WTC11 (cell line): ENCODE results near the gene FNIP2.

Experiments
- CTCF ChIP-seq: fragments of 200-600 bp; IDR thresholded peaks from 2 replicates; pipeline ENCODE4 v1.8.0; 2022; ENCODE audit warnings: antibody characterized with exemption
- JUN ChIP-seq: sonication (generic); formaldehyde crosslinking; IDR thresholded peaks from 2 replicates; pipeline ENCODE4 v1.8.0; 2023; ENCODE audit warnings: mild to moderate bottlenecking, missing genetic modification reagents
- MAX ChIP-seq: sonication (generic); formaldehyde crosslinking; IDR thresholded peaks from 2 replicates; pipeline ENCODE4 v1.8.0; 2022; ENCODE audit warnings: mild to moderate bottlenecking, missing genetic modification reagents
- USF1 ChIP-seq: sonication (generic); formaldehyde crosslinking; IDR thresholded peaks from 2 replicates; pipeline ENCODE4 v1.8.0; 2022; ENCODE audit warnings: mild to moderate bottlenecking, missing genetic modification reagents
- ZMAT4 ChIP-seq: fragments of 250-450 bp; sonication (Bioruptor Pico); IDR thresholded peaks from 2 replicates; pipeline ENCODE4 v1.9.0; 2021; ENCODE audit warnings: mild to moderate bottlenecking

GRCh38 chr4:158865520-158866177 is 96.8 kb downstream of the FNIP2 start:
- no peak for TF ChIP-seq CTCF
- TF ChIP-seq JUN (CRISPR knock-in tag) = no peak
- no peak for TF ChIP-seq ZMAT4 (CRISPR knock-in tag)
- no peak for TF ChIP-seq USF1 (CRISPR knock-in tag)
- no peak for TF ChIP-seq MAX (CRISPR knock-in tag)
